AG20443 (cell line): ENCODE results near the gene KCNK13.

Experiments used
- DNase-seq: peaks from one replicate; pipeline ENCODE4 v3.0.0; 2012; ENCODE audit warnings: low spot score, mixed read lengths

KCNK13 gene

GRCh38 chr14:90132821-90133570, 71.2 kb downstream of the KCNK13 start:
- no peak for DNase-seq

- DNase-seq = no peak
Observed at GRCh38 chr14:90136904-90137303, 75.1 kb downstream of the KCNK13 start.

GRCh38 chr14:90137807-90138206, 76.0 kb downstream of the KCNK13 start:
- no peak for DNase-seq

DNA sequence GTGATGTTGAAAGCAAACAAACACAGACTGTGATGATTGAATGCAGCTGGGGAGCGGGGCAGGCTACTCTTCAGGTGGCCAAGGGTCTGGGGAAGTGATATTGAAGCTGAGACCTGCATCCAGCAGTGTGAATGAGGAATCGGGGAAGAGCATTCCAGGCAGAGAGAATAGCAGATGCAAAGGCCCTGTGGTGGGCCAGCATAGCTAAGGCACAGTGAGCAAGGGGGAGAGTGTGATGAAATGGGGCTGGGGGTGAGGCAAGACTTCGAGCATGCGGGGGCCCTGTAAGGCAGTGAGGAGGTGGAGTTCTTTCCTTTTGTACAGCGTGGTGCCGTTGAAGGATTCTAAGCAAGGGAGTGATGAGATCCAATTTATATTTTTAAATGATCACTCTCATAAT, 77.4 kb downstream of the KCNK13 start:
- no peak for DNase-seq

- DNase-seq = no peak
Observed at GRCh38 chr14:90140298-90140955, 78.6 kb downstream of the KCNK13 start.

- no peak for DNase-seq
Observed at GRCh38 chr14:90140956-90141316, 79.1 kb downstream of the KCNK13 start.

DNA sequence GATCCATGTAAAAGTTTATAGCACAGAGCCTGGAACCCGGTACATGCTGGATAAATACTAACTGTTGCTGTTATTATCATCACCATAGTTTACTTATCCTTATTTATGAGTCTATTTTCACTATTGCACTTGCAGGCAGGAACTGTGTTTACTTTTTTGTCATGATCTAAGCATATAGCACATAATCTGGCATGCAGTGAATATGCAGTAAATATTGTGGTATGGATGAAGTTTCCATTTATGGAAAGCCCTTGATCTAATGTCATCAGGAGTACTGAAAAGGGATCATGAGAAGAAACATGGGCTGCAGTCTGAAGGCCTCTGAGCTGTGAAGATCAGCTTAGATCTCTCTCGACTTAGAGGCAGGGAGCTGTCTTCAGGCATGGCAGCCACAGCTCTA, 91.6 kb downstream of the KCNK13 start:
- DNase-seq = no peak

GRCh38 chr14:90154110-90154509, 92.3 kb downstream of the KCNK13 start:
- DNase-seq = no peak

GRCh38 chr14:90159146-90159545, 97.4 kb downstream of the KCNK13 start:
- no peak for DNase-seq

- no peak for DNase-seq
Observed at GRCh38 chr14:90159688-90160087, 97.9 kb downstream of the KCNK13 start.

DNA sequence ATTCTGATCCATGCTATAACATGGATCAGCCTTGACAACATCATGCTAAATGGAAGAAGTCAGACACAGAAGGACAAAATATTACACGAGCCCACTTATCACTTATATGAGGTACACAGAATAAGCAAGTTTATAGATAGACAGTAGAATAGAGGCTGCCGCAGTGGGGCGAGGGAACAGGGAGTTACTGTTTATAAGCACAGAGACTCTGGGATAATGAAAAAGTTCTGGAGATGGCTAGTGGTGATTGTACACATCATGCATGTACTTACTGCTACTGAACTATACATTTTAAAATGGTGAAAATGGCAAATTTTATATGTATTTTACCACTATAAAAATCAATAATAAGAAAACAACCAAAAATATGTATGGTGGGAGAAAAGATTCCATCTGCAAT, 99.3 kb downstream of the KCNK13 start:
- no peak for DNase-seq

- DNase-seq = peak; percentile 47
Observed at GRCh38 chr14:90168425-90169105, 106.8 kb downstream of the KCNK13 start.

DNA sequence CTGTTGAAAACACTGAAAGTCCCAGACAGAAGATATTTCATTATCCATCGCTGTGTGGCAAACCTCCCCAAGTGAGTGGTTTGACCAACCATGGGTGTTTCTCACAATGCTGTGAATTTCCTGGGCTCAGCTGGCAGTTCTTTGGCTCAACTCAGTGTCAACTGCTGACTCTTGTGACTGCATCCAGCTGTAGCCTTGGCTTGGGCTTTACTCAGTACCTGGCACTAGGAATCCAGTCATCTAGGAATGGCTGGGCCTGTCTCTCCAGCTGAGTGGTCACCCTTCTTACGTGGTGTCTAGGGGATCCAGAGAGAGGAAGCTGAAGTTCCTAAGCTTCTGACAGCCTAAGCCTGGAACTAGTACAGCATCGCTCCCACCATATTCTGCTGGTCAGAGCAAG, 113.8 kb downstream of the KCNK13 start:
- DNase-seq = no peak

GRCh38 chr14:90177539-90178189, 115.9 kb downstream of the KCNK13 start:
- DNase-seq = no peak

- DNase-seq = no peak
Observed at GRCh38 chr14:90179357-90179756, 117.6 kb downstream of the KCNK13 start.

- no peak for DNase-seq
Observed at GRCh38 chr14:90179809-90180779, 118.3 kb downstream of the KCNK13 start.

GRCh38 chr14:90184094-90184493, 122.3 kb downstream of the KCNK13 start:
- DNase-seq = no peak

DNA sequence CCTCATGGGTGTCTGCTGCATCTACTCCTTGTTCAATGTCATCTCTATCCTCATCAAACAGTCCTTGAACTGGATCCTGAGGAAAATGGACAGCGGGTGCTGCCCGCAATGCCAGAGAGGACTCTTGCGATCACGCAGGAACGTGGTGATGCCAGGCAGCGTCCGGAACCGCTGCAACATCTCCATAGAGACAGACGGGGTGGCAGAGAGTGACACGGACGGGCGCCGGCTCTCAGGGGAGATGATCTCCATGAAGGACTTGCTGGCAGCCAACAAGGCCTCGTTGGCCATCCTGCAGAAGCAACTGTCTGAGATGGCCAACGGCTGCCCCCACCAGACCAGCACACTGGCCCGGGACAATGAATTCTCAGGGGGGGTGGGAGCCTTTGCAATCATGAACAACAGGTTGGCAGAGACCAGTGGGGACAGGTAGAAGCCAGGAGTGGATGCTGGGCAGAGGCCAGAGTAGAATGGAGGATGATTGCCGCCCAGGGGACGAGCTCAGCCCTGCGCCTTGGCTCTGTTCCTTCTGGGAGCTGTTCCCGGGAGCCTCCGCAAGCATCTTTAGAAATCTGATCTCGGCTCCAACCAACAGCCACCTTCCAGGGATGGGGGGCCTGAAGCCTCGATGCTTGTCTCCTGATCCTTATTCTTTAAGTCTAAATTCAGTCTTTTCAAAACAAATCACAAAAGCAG, 122.9 kb downstream of the KCNK13 start:
- no peak for DNase-seq

- no peak for DNase-seq
Observed at GRCh38 chr14:90188588-90188987, 126.8 kb downstream of the KCNK13 start.

GRCh38 chr14:90191154-90191553, 129.4 kb downstream of the KCNK13 start:
- no peak for DNase-seq

- no peak for DNase-seq
Observed at GRCh38 chr14:90191585-90191984, 129.8 kb downstream of the KCNK13 start.
